Measurements from ENCODE around the gene C19orf67. TPM values are rescaled to one million over a fixed set of nuclear protein-coding genes. Genes with fewer than 3 reads are reported as not detected.

Gene C19orf67
- total and polyA plus RNA-seq, 2 of the 4 experiments (the other 2 are of a cell fraction) = not detected

- no peak overlapping the region for H3K4me2 ChIP-seq (ENCODE audit: low read depth, low read length)
- H4K20me1 ChIP-seq (ENCODE audit: insufficient read depth, low read length) = no peaks in the 10 kb centered on the region
- no peak overlapping the region for H2AK9ac ChIP-seq (replicated peaks; ENCODE audit: low read depth, low read length, poor library complexity)
- no peak overlapping the region for H3K14ac ChIP-seq (replicated peaks; ENCODE audit: low read depth, low read length)
- peaks cover 1% of the 10 kb centered on the region; the same call in 1 of the 2 replicates for H3K4me1 ChIP-seq (ENCODE audit: control insufficient read depth, insufficient read depth, low read length)
- no peak overlapping the region for H3K4me3 ChIP-seq (ENCODE audit: insufficient read depth, low read depth, low read length)
- no peak overlapping the region for H3K9ac ChIP-seq (ENCODE audit: low read depth, low read length)
- ChIA-PET CTCF (interaction anchor here (0.5 kb wide), 1 partner anchor 255 kb away, joined by 3 read pairs; no protein-coding TSS in a partner anchor), POLR2A (ENCODE audit: unreplicated experiment) (no interaction called here)
- no peak overlapping the region for H3K27ac ChIP-seq (ENCODE audit: insufficient read depth, low read length)
- in situ Hi-C loops (cut with MboI; ENCODE audit: low sequenced_read_pairs) (no loop called here), intact Hi-C loops (cut with micrococcal nuclease) (no loop called here), dilution Hi-C loops (cut with HindIII; ENCODE audit: low sequenced_read_pairs, unreplicated experiment) (no loop called here)
- H3K27me3 ChIP-seq (ENCODE audit: control insufficient read depth, insufficient read depth, low read length) = peaks cover 32% of the 10 kb centered on the region
- no peak overlapping the region for H3K4ac ChIP-seq (ENCODE audit: low read depth, low read length)
- H3K79me1 ChIP-seq (ENCODE audit: low read depth in 1 of 2, low read length in 2 of 2) = no peaks in the 10 kb centered on the region
- no peak overlapping the region for H4K5ac ChIP-seq (ENCODE audit: low read depth, low read length)
- no peaks in the 10 kb centered on the region for H3K36me3 ChIP-seq (ENCODE audit: control insufficient read depth, insufficient read depth, low read length)
- 54% methylated on average over 2 of the region's 11 CpGs; no CpG with 5 or more reads in 1 of the 2 experiments for WGBS, 2 experiments (ENCODE audit: extremely low coverage in 2 of 2, insufficient read length in 1 of 2)
- no TSS peak for BruUV-seq (replicated peaks)
- H4K91ac ChIP-seq (ENCODE audit: insufficient read depth, low read depth, low read length) = no peak overlapping the region
- no peak overlapping the region for H2BK20ac ChIP-seq (ENCODE audit: low read depth, low read length)
- no peaks in the 10 kb centered on the region for H3K9me1 ChIP-seq (ENCODE audit: insufficient read depth, low read length)
- no peak overlapping the region for H2BK120ac ChIP-seq (ENCODE audit: low read depth, low read length)
- no peak for TF ChIP-seq BHLHE40 (IDR thresholded peaks at IDR 0.05; ENCODE audit: low read depth, low read length)
- no peak for TF ChIP-seq MAFK (IDR thresholded peaks at IDR 0.05; ENCODE audit: low read depth, low read length)
- no peak for TF ChIP-seq CEBPB (IDR thresholded peaks at IDR 0.05; ENCODE audit: low read depth, low read length)
- TF ChIP-seq, protein P1, sequence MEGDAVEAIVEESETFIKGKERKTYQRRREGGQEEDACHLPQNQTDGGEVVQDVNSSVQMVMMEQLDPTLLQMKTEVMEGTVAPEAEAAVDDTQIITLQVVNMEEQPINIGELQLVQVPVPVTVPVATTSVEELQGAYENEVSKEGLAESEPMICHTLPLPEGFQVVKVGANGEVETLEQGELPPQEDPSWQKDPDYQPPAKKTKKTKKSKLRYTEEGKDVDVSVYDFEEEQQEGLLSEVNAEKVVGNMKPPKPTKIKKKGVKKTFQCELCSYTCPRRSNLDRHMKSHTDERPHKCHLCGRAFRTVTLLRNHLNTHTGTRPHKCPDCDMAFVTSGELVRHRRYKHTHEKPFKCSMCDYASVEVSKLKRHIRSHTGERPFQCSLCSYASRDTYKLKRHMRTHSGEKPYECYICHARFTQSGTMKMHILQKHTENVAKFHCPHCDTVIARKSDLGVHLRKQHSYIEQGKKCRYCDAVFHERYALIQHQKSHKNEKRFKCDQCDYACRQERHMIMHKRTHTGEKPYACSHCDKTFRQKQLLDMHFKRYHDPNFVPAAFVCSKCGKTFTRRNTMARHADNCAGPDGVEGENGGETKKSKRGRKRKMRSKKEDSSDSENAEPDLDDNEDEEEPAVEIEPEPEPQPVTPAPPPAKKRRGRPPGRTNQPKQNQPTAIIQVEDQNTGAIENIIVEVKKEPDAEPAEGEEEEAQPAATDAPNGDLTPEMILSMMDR (conservative IDR thresholded peaks at IDR 0.05; ENCODE audit: low read depth, low read length) = no peak
- TF ChIP-seq RFX5 (IDR thresholded peaks at IDR 0.05; ENCODE audit: low read depth, low read length) = no peak
- TF ChIP-seq MAZ (IDR thresholded peaks at IDR 0.05; ENCODE audit: borderline replicate concordance, low read depth, low read length) = no peak
- no peak for TF ChIP-seq USF2 (IDR thresholded peaks at IDR 0.05; ENCODE audit: low read depth, low read length)
- TF ChIP-seq FOS (IDR thresholded peaks at IDR 0.05; ENCODE audit: low read depth, low read length) = no peak
- no peak for TF ChIP-seq NFE2L2 (IDR thresholded peaks at IDR 0.05; ENCODE audit: low read depth, low read length)
- TF ChIP-seq MXI1 (IDR thresholded peaks at IDR 0.05; ENCODE audit: borderline replicate concordance, low read depth, low read length) = no peak
- TF ChIP-seq, protein P2, sequence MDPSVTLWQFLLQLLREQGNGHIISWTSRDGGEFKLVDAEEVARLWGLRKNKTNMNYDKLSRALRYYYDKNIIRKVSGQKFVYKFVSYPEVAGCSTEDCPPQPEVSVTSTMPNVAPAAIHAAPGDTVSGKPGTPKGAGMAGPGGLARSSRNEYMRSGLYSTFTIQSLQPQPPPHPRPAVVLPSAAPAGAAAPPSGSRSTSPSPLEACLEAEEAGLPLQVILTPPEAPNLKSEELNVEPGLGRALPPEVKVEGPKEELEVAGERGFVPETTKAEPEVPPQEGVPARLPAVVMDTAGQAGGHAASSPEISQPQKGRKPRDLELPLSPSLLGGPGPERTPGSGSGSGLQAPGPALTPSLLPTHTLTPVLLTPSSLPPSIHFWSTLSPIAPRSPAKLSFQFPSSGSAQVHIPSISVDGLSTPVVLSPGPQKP (IDR thresholded peaks at IDR 0.05; ENCODE audit: borderline replicate concordance, low read depth, low read length) = no peak
- no peak for TF ChIP-seq SMC3 (IDR thresholded peaks at IDR 0.05; ENCODE audit: low read depth, low read length)
- TF ChIP-seq RAD21 (IDR thresholded peaks at IDR 0.05; ENCODE audit: low read length) = no peak
- TF ChIP-seq POLR2A (IDR thresholded peaks at IDR 0.05; ENCODE audit: low read depth, low read length) = no peak
- TF ChIP-seq RCOR1 (IDR thresholded peaks at IDR 0.05; ENCODE audit: insufficient replicate concordance, low read length) = no peak
- TF ChIP-seq CHD1 (IDR thresholded peaks at IDR 0.05; ENCODE audit: low read depth, low read length) = no peak
- H2BK15ac ChIP-seq (ENCODE audit: low read depth, low read length) = no peak overlapping the region
- H3K23ac ChIP-seq (ENCODE audit: low read depth, low read length) = no peak overlapping the region
- H3K56ac ChIP-seq (ENCODE audit: extremely low read depth, insufficient read depth, low read length) = no peak overlapping the region
- DNase-seq = no peak
- H4K8ac ChIP-seq (ENCODE audit: low read depth in 2 of 2, low read length in 2 of 2) = no peak overlapping the region
- H2AK5ac ChIP-seq (ENCODE audit: low read depth, low read length) = no peak overlapping the region
- H2AFZ ChIP-seq (replicated peaks; ENCODE audit: low read length, poor library complexity) = no peak overlapping the region
- no peak overlapping the region for H3K18ac ChIP-seq (ENCODE audit: low read depth, low read length)
- H3K9me3 ChIP-seq (ENCODE audit: control insufficient read depth, insufficient read depth, low read length) = peaks cover 2% of the 10 kb centered on the region; the same call in 1 of the 2 replicates
- no peak for ATAC-seq (ENCODE audit: low read depth)
- no peak overlapping the region for H2BK5ac ChIP-seq (ENCODE audit: low read depth, low read length, poor library complexity, severe bottlenecking)
Measured at GRCh38 chr19:14054721-14055120, 30.9 kb downstream of the C19orf67 start.

Measured in IMR-90 (cell line).